Activated T-cell treated with anti-CD3 and anti-CD28 coated beads for 4 hours (primary cell): ENCODE results near the gene RSAD2.
"Not testable (repeated sequence)": the region's sequence is repeated elsewhere in the genome, so short reads cannot be mapped to it uniquely, and the experiment has no call there.

Source experiments
- DNase-seq: peaks from one replicate; pipeline ENCODE4 v3.0.0-alpha.2; 2020

The RSAD2 gene

GRCh38 chr2:6928452-6928851 is 50.9 kb downstream of the RSAD2 start:
- no peak for DNase-seq

GRCh38 chr2:6929196-6929819 is 51.7 kb downstream of the RSAD2 start:
- DNase-seq = no peak

DNA sequence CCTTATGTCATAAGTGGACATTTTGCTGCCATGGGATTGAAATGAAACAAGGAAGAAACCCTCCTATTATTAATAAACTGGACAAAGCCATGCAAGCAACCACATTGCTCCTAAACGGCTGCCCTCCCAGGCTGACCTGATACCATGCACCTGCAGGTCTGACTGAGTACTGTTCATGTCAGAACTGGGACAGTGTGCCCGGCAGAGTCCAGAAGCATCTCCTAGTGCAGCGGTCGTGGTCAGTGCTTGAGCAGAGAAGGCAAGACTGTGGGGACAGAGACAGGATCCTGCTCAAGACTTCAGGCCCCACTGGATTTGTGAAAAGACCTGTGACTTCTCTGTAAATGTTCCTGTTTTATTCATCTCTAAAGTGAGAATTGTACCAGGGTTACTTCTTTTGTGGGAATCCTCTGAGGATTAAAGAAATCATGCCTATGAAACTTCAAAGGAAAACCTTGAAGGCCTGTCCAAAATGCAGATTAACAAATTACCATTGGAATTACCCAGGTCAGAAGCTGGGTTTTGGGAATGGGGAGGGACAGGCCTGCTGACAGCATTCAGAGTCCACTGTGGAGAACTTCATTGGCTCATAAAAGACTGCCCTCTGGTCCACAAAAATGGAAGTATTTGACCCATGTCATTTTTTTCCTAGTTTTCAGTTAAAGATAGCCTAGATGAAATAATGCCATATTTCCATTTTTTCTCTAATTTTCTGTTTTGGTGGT is 53.5 kb downstream of the RSAD2 start:
- no peak for DNase-seq

GRCh38 chr2:6931753-6932152 is 54.2 kb downstream of the RSAD2 start:
- DNase-seq = no peak

- DNase-seq = no peak
Observed at GRCh38 chr2:6932206-6932605, 54.6 kb downstream of the RSAD2 start.

DNA sequence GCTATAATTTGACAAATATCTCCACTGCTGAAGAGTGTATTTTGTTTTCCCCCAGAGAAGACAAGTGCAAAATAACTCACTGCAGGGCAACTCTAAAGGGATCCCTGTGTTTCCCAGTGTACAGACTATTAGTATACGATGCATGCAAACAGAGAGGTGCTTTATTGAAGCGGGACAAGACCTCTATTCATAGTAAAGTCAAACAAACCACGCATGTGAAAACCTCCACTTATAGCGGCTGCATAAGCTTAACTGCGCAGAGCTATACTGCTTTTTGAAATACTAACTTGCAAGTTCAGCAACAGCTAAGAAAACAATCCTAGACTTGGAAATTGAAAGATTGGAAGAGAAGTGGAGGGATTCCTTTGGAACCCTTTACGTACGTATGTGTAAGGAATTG is 55.3 kb downstream of the RSAD2 start:
- no peak for DNase-seq

GRCh38 chr2:6933911-6934310 is 56.3 kb downstream of the RSAD2 start:
- DNase-seq = no peak

DNA sequence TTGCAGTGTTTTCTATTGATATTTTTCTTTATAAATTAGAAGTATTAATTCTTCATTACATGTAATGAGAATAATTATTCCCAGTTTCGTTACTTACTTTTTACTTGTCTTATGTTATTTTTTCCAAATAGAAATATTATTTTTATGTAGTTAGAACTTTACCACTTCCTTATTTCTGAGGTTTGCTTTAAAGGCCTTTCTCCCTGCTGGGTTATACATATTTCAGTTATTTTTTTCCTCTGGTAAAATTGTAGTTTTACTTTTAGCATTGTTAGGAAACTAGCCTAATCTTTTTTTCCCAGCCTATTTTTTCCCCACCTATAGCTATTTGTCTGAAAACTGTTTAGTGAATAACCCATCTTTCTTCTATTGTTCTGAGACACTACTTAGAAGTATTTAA is 56.8 kb downstream of the RSAD2 start:
- no peak for DNase-seq

DNA sequence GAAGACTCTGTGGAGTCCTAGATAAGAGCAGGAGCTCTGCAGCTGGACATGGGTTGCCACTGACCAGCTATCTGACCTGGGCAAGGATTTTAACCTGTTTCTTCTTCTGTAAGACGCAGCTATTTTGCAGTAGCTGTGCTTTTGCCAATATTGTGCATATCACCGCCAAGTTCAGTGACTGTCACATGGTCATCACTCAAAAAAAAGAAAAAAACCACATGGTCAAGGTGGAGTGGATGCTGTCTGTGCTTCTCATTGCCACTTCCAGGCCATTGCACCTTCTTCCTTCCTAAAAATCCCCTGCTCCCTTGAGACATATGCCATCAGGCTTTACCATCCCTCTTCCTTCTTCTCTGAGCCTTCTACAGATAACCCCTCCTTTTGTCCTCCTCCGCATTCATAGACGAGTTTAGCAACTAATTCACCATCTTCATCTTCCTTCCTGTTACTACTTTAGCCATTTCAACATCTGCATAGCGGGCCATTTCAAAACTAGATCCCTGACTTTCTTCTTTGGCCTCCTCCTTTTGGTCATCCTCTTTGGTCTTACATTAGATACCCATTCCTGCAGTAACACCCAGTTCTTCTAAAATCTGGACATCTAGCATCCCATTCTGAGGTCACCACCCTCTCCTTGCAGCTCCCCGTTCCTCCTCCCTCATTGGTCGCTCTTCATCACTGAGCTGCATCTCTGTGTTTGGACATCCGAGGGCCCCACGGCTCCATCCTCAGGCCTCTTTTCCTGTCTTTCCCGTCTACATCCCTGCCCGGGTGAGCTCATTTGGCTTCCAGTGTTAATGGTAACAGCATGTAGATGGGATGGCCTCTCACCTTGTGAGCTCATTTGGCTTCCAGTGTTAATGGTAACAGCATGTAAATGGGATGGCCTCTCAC is 57.4 kb downstream of the RSAD2 start:
- no peak for DNase-seq

DNA sequence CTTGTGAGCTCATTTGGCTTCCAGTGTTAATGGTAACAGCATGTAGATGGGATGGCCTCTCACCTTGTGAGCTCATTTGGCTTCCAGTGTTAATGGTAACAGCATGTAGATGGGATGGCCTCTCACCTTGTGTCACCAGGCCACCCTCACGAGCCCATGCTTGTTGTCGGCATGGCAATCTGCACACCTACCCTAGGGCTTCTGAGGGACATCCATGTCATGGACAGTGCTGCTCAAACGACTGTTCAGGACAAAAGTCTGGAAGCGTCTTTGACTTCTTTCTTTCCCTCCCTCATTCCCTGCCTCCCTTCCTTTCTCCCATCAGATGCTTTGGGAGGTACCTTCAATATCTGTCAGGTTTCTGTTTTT is 58.1 kb downstream of the RSAD2 start:
- not testable (repeated sequence) for DNase-seq

DNA sequence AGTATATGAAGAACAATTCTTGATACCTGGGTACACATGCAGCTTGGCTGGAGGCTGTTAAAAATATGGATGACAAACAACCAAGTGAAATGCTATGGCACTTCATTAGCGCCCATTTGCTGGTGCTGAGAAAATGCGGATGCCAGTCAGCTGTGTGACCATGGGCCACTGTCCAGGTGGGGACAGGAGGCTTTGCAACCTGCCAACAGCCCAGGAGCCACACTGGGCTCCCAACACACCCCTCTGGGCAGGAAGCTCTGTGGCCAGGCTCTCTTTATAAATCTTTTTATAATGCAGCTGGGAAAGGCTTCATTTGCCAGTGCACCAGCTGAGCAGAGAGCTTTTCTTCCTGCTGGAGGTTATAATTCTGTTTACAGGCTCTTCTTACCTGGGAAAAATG is 59.6 kb downstream of the RSAD2 start:
- no peak for DNase-seq

DNA sequence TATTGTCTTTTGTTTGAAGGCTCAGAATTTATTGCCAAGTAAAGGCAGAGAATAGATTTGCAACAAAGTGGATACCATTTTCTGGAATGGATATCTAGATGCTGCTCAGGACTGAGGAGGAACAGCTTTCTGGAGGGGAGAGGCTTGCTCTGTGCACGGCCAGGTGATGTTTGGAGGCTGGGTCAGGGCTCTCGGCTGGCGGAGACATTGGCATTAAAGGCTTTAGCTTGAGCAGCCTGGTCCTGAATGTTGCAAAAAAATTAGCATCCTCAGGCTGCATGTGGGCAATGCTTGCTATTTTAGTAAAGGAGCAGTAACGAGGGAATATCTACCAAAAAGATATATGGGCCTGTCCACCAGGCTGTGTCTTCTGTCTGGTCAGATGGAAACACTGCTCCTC is 60.0 kb downstream of the RSAD2 start:
- no peak for DNase-seq

- DNase-seq = no peak
Observed at GRCh38 chr2:6939071-6939470, 61.5 kb downstream of the RSAD2 start.

GRCh38 chr2:6940820-6941219 is 63.2 kb downstream of the RSAD2 start:
- no peak for DNase-seq

DNA sequence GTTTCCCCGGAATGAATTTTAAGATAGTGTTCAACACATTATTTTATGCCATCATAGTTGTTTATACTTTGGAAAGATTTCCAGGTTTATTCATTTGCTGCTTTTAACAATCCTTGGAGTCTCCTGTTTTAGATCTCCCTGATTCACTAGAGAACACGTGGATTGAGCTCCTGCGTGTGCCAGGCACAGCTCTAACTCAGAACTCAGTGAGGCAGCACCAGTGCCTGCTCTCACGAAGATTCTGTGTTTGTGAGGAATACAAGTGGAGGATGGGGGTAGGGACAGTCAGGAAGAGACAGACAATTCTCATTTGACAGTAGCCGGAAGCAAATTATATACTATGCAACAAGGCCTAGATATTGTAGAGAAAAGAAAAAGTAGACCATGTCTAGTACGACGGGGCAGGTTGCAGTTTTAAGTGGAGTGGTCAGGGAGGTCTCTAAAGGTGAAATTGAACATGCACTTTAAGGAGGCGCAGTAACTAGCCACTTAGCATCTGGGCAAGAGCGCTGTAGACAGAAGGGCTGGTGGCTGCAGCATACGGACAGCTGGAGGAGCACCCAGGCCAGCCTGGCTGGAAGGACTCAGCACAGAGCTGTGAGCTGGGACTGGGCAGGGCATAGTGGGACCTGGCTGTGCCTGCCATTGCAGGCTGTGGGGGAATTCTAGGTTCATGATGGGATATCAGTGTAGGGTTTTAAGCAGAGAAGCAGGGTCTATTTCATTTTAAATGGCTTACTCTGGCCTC is 63.9 kb downstream of the RSAD2 start:
- no peak for DNase-seq

DNA sequence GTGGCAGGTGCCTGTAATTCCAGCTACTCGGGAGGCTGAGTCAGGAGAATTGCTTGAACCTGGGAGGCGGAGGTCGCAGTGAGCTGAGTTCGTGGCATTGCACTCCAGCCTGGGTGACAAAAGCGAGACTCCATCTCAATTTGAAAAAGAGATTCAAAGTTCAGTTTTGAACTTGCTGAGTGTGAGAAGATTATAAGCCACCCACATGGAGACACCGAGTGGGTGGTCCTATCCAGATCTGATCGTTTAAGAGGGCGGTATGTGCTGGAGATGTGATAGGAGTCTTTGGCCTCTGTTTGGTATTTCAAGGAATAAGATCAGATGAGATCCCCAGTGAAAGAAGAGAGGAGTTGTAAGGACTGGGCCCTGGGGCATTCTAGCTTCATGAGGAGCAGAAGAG is 65.3 kb downstream of the RSAD2 start:
- no peak for DNase-seq

- DNase-seq = no peak
Observed at GRCh38 chr2:6943523-6943922, 65.9 kb downstream of the RSAD2 start.

DNA sequence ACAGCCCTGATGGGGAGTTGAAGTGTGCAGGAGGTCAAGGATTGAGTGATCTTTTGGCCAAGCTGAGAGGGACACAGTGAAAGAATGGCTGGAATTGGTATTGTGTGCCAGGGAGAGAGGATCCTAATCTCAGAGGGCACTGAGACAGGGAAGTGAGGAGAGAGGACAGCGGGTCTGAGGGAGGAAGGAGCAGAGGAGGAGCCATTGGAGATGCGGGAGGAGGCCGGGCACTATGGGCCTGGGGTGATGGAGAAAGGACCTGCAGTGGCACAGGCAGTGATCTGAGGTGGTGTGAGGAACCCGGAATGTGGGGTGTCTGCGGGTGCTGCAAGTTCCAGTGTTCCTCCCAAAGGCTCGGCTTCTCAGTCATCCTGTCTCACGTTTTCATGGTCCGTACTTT is 66.4 kb downstream of the RSAD2 start:
- DNase-seq = no peak

GRCh38 chr2:6944555-6944954 is 67.0 kb downstream of the RSAD2 start:
- no peak for DNase-seq

GRCh38 chr2:6945087-6945813 is 67.7 kb downstream of the RSAD2 start:
- DNase-seq = no peak

- DNase-seq = no peak
Observed at GRCh38 chr2:6945821-6946220, 68.2 kb downstream of the RSAD2 start.

DNA sequence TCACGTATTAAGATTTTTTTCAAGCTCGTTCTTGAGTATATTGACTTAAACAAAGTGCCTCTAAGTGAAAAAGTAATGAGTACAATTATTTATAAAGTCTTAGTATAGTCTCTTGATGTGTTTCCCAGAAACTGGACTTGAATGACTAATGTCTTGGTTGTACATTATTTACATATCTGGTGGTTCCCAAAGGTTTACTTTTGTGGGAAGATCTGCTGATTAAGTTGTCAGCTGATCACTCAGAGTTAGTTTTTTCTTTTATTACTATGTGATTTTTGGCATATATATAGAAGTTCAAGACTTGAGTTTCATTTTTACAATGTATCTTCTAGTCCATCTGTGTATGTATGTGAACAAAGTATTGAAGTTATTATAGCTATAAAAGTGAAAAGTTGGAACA is 69.1 kb downstream of the RSAD2 start:
- DNase-seq = no peak
